ENCODE measurements around the gene FMNL2.

The FMNL2 gene

DNA sequence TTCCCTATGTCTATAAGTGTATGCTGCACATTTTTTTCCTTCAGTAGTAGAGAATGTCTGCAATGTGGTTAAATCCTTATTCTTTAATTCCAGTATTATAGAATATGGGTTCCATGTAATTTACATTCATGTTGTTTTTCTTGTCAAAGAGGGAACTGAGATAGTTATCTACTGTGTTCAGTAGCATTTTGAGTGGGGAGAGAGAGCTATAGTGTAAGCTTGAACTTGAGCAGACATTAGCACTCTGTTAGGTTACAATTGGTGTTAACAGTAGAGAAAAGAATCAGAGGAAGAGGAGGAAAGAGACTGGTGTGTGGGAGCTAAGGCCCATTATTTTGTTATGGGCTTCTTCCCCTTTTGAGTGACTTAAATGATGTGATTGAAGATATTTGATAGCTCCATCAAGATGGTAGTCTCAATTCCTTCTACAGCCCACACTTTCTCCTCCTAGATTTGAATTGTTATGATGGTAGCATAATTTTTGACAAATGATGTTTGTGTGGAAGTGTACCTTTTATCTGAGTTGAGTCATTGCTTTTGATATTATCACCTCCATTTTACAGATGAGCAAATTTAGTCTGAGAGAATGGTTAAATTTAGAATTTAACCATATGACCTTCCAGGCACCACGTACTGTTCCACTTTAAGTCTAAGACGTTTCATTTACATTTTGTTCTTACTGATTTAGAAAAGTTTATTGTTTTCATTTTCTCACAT, 71.3 kb downstream of the FMNL2 start:
- no peak for DNase-seq

DNA sequence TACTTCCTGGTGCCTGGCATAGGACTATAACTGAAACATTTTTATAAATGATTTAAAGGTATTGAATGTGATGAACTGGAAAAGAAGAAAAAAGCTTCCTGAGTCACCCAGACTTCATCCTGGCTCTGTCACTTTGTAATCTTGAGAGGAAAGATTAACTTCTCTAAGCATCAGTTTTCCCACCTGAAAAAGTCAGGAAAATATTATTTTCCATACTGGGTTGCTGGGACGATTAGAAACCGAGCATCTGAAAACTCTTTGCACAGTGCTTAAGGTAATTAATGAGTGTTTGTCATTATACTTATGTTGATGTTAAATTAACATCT, 71.8 kb downstream of the FMNL2 start:
- no peak for DNase-seq

DNA sequence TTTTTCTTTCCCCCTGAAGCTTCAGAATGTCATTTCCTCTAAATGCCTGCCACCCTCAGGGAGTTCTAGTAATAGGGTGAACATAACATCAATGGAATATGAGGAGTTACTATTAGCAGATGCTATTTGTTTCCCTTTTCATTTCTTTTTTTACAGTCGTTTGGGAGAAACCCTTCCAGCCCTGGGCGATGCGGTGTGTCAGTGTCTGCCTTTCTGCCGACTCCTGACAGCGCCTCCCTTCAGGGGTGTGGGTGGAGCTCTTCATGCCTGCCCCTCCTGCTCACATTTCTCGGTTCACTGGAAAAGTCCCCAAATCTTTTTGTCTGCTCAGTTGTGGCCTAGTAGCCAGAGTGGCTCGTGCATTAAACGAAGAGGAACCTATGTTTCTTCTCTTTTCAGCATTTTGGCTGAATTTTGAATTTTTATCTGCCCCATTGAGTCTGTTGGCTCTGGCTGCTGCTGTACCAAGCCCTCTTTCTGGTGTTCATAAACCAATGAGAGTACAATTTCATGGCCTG, 72.3 kb downstream of the FMNL2 start:
- DNase-seq, result no peak

DNA sequence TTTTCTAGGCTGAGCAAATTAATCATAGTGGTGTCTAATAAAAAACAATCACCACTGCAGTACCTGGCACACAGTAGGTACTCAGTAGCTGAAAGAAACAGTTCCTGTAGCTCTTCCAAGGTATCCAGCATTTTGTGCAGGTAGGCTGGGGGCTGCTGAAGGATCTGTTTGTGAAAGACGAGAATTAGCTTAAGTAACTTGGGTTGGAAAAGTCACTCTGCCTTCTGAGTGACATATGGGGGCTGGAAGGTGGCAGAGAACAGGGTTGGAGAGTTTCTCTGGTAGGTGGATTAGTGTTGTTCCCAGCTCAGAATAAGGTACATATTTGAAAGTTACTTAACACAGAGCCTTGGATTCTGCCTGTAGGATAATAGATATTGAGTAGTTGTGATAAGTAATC, 72.8 kb downstream of the FMNL2 start:
- DNase-seq, result no peak

DNA sequence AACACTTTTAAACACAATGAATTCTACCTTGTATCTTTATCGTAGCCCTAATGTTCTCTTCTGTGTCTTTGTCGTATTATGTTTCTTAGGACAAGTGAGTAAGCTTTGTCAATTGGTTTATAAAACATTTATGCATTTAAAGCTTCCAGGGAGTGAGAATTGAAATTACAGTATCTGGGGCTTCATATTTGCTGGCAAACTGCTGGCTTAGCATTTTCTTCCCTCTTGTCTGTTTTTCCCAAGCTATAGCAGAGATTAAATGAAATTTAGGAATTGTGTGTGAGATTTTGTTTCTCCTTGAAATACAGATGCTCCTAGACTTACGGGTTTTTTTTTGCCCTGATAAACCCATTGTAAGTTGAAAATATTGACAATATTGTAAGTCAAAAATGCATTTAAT, 73.3 kb downstream of the FMNL2 start:
- no peak for DNase-seq

DNA sequence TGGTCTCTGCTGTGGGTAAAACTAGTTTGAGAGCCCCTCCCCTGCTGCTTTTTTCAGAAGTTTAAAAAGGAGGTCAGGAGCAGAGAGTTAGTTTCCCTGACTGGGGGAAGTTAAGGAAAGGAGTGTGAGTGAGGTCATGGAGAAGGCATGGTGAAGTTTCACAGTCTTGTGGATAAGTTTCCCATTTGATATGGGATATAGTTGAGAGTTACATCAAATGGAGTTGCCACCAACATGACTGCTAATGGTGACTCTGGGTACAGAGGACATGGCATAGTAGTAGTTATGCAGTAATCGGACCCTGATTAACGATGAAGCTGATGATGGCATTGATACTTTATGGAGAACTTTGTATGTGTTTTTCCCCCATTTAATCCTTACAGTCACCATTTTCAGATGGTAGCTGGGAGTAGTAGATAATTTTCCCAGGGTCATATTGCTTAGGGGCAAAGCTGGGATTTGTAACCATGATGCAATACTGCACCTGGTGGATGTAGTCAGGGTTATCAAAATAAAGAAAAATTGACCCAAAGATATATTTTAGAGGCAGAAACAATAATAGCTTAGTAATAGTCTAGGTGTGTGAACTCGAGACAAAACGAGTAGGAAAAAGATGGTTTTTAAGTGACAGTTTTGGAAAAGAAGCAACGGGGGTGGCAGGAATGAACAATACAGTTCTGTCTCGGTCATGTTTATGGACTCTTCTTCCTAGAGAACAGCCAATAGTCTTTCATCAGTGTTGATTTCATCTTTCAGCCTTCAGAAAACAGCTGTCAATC, 74.6 kb downstream of the FMNL2 start:
- DNase-seq, result no peak

DNA sequence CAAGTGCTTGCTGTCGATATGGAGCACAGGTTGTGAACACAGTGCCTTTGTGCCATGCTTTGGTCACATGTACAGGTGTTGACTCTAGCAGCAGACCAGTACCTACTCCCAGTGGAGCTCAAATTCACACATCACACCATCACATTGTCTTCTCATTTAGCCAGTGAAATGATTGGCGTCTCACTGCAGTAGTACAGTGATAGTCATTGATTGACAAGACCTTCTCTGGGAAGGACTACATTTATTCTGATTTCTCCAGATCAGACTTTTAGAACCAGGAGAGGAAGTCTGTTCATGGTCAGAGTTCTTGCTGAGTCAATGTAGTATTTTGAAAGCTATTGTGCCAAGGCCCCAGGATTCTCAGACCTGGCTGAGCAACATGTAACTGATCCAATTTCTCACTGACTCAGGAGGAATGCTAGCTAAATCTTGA, 75.2 kb downstream of the FMNL2 start:
- no peak for DNase-seq

DNA sequence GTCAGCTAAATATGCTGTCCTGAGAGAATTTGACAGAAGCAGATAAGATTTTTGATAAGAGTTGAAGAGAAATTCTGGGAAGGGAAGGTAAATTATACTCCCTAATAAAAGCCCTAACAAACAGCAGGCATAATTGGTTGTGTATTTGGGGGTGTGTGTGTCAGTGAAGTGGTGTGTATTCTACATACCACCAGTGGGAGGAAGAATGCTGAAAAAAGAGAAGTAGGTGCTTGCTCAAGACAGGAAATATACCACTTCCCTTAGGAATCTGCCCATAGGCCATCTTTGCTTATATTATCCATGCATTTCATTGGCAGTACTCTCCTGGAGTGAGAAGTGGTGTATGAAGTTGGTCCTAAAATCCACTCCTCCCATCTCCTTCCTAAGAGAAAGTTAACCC, 76.2 kb downstream of the FMNL2 start:
- no peak for DNase-seq

DNA sequence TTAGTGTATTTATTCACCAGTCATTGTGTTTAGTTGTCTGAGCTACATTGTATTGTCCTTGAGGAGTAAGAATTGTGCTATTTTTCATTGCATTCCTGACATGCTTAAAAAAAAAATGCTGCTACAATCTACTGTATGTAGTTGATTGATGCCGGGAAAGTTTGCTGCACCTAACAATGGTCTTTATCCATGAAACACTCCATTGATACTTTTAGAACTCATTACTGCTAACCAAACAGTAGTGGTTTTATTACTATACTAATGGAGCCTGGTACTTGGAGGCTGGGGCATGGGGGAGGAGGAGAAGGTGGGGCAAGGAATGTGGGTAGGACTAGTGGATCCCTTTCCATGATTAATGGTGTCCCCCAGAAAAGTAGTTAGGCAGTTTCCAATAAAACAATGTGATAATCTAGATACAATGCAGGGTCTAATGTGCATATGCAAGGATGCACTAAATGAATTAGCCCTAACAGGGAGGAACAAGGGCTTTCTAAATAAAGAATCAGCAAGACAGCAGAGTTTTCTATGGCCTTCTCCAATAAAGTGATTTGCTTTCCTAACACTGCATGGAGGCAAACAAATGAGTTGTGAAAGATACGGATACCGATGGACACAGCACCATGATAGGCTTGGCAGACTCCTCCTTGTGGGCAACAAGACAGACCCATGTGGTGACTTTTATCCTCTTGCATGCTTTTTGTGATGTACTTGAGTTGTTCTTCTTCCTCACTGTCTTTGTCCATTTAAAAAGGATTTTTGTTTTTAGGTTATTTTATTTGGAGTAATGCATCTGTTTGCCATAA, 78.5 kb downstream of the FMNL2 start:
- no peak for DNase-seq

DNA sequence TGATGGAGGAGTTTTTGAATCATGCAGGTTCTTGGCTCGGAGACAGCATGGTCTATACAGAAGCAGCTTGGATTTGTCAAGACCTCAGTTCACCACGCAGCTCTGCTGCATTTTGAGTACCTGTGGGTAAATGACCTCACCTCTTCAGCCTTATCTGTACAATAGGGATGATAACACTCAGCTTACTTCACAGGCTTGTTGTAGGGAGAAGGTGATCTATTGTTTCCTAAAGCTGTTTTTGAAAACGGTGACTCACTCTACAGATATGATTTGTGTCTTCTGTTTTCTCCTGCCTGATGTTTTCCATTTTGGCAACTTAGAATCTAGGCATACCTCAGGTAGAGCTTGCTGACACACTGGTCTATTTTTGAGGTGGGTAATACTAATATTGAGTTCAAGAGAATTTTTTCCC, 80.3 kb downstream of the FMNL2 start:
- DNase-seq, result no peak

DNA sequence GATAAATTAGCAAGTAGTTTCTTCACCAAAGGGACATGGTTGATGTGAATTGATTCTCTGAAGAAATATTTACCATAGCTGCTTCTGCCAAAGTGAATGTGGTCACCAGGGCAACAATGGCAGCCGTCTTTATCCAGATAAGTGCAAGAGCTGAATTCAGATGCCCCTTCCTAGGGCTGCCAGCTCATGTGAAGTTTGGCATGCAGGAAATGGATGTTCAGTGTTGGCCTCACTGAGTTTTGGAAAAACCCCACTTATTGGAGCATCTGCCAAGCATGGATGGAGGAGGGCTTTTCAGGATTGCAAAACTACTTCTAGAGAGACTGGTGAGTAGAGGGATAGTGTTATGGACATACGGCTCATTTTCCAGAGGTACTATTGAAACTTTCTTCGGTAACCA, 80.8 kb downstream of the FMNL2 start:
- no peak for DNase-seq

DNA sequence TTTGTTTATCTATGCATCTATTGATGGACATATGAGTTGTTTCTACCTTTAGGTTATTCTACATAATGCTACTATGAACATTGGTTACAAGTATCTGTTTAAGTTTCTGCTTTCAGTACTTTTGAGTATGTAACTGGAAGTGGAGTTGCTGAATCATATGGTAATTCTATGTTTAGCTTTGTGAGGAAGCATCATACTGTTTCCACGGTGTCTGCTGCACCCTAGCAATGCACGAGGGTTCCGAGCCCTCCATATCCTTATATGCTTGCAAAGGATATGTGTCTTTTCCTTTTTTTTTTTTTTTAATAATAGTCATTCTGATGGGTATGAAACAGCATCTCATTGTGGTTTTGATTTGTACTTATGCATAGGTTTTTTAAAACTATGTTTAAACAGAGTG, 83.7 kb downstream of the FMNL2 start:
- no peak for DNase-seq

DNA sequence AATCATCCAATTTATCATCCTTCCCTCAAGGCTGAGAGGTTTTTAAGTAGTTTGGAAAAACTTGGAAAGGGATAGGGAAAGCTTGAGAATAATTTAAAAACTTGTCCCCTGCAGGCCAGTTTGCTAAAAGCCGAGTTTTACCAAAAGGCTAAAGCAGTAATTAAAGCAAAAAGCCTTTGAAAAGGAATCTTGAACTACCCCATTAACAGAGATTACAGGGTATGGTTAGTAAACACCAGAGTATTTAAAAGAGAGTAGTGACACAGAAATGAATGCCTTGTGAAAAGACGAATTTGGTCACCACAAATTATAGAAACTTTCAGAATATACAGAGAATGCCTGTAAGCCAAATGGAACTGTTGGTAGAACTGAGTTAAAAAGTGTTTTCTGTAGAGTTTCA, 85.0 kb downstream of the FMNL2 start:
- DNase-seq, result no peak

DNA sequence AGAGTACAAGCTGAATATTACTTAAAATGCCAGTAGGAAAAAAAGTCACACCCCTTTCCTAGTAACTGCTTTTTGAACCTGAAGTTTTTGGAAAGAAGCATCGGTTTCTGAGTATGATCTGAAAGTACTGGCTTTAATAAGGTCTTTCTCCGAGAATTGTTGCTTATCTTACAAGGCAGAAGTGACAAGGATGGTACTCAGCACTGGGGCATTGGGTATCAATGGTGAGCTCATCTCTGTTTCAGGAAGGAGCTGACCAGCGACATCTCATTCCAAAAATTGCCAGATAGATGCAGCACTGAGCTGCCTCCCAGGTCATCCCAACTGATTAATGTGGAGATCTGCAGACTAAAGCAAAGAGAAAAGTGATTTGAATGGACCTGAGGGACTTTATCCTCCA, 85.4 kb downstream of the FMNL2 start:
- DNase-seq, result no peak

DNA sequence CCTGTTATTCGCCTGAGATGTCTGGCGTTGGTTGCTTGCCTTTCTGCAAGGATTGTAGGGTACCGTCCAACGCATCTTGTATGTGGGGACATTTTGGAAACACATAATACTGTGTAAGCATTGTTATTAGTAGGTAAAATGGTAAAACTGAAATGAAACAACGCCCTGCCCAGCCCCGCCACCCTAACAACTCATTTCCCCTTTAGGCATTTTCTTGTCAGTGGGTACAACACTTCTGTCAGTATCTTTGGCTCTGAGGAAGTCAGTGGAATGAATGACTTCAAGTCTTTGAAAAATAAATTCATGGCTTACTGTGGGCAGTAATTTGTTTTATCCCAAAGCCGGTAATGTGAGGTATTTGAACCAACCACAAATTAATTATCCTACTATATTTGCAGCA, 86.0 kb downstream of the FMNL2 start:
- no peak for DNase-seq

DNA sequence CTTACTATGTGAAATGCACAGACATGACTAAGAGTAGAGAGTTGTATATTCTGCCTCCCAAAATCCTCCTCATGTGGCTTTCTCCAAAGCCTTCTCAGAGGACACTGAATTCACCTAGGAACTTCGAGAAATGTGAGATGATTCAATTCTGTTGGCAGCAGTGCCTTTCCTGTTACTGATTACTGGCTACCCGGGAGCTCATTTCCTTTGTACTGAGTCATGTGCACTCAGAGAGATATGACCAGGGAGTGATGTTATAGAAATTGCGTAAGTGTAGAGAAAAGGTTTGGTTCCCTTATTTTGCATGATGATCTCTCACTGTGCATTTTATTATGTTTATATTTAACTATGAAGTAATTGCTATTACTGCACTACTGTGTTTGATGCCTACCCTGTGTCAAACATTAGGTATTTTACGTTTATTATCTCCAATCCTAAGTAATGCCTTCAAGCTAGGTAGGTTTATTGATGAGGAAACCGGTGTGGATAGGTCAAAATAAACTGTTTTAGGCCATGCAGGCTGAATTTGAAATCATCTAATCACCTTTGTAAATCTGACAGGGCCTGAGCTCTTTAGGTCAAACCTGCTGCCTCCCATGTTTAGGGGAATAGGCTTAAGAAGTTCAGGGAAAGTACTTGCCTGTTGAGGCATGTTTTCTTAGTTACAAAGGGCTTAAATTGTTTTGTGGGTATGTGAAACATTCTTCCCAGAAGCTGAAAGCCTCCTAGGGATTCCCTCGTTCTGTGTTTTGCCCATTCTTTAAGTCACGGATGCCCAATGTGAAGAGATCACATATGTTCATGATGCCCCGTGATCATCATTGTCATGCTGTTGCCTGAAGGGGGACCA, 86.8 kb downstream of the FMNL2 start:
- no peak for DNase-seq

DNA sequence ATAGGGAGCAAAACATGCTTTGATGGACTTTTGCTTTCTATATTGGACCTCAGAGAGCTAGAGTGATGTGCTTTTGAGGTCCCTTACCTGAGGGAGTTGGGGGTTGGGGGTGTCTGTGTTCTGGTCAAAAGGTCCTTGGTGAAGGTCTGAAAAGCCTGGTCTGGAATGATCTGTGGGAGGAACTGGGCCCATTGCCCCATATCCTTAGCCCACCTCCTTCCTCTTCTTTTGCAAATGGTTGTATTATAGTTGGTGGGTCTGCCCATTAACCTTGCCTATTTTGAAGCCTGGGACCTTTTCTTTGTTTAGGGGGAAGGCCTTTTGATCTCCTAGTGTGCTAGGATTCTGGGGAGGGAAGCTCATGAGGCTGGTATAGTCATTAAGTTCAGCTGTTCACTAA, 88.7 kb downstream of the FMNL2 start:
- no peak for DNase-seq

DNA sequence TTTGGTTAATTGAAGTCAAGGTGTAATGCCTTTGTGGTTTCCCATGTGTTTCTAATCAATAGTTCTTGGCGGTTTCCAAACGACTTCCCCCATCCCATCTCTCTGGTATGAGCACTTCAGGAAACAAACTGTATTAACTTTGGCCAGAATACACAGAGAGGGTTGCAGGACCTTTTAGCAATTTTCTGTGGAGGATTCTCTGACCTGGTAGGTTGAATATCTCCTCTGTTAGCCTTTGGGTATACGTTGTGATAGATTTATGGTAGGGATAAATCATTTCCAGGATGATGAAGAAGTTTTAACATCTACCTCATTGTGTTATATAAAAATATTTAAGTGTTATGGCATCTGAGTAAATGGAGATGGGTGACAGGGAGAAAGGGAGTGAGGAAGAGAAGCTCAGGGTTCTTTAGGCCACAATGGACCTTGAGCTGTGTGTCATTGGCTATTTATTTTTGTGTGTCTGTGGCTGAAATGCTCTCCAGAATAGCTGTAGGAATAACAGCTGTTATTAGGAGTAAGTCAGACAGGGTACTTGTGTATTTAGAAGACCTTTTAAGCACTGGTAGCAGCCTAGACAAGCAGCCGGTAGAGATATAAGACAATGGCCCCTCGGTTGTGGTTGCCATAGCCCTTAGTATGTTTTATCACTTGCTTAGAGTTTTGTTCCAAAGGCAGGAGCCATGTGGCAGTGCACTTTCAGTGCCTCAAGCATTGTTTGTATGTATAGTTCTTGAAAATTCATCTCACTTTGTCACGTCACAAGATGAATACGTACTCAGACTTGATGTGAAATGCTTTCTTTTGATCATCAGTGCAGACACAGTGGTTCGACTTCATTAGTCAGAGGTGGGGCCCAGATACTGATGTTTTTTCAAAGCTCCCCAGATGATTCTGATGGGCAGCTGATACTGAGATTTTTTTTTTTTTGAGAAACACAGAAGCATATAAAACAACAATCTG, 91.1 kb downstream of the FMNL2 start:
- no peak for DNase-seq

DNA sequence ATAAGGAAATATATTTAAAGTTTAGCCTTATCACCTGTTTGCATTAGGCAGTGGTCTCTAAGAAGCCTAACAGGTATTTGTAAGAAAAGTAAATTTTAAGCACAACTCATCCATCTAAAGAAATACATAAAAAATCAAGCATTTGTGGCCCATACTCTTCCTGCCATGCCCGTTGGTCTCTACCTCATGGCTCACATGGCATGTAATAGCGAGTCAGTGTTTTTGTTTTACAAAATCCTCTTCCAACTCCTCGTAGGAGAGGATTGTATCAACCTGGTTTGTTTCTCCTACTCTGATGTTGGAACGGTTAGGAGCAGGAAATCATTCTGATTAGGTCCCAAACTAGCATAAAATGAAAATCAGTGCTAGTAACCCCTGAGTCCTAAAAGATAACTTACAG, 91.8 kb downstream of the FMNL2 start:
- no peak for DNase-seq

DNA sequence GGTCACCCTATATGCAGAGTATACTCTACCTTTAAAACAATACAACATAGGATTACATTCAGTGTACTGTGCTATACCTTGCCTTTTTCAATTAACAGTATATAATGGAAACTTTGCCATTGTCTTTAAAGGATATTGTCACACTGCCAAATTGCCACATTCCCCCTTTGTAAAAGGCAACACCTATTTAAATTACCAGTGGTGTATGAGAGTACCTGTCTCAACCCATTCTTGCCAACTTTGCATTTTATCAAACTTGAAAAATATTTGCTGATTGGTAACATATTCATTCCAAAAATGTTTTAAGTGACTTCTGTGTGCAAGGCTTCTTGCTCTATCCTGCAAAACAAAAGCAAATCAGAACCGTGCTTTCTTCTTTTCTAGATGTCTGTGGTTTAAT, 92.9 kb downstream of the FMNL2 start:
- DNase-seq, result no peak

DNA sequence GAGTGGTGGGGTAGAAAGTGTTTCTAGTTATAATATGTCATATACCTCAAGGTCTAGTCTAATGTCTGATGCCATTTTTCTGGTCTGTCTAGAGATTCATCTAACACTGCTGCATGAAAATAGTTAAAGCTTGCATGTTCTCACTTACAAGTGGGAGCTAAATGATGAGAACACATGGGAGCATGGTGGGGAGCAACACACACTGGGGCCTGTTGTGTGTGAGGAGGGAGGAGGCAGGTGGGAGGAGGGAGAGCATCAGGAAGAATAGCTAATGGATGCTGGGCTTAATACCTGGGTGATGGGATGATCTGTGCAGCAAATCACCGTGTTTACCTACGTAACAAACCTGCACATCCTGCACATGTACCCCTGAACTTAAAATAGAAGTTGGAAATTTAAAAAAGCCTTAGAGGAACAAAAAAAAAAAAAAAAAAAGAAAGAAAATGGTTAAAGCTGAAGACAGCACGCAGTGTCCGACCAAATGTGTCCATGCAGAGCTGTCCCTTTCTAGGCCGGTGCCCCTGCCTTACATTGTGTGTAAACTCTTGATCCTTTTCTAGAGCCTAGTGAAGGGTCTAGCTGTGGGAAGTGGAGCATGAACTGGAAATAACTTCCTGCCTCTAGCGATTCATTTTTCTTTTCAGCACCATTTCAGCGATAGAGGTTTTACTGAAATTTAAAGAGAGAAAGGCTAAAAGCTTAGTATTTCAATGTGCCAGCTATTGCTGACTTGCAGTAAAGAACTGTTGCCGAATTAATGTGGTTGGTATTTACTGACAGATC, 94.0 kb downstream of the FMNL2 start:
- no peak for DNase-seq

All from activated CD4-positive, alpha-beta T cell treated with anti-CD3 and anti-CD28 coated beads, Interleukin-2, amount 50 U/mL, for 1 hour (primary cell).